Measurements from ENCODE around the gene AFF1.

- TF ChIP-seq TCF7L2 (IDR thresholded peaks at IDR 0.05; ENCODE audit: low read depth, low read length) (no peak), POLR2AphosphoS5 (IDR thresholded peaks at IDR 0.05; ENCODE audit: low read depth, low read length) (no peak)
- TF ChIP-seq, protein P1, sequence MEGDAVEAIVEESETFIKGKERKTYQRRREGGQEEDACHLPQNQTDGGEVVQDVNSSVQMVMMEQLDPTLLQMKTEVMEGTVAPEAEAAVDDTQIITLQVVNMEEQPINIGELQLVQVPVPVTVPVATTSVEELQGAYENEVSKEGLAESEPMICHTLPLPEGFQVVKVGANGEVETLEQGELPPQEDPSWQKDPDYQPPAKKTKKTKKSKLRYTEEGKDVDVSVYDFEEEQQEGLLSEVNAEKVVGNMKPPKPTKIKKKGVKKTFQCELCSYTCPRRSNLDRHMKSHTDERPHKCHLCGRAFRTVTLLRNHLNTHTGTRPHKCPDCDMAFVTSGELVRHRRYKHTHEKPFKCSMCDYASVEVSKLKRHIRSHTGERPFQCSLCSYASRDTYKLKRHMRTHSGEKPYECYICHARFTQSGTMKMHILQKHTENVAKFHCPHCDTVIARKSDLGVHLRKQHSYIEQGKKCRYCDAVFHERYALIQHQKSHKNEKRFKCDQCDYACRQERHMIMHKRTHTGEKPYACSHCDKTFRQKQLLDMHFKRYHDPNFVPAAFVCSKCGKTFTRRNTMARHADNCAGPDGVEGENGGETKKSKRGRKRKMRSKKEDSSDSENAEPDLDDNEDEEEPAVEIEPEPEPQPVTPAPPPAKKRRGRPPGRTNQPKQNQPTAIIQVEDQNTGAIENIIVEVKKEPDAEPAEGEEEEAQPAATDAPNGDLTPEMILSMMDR (IDR thresholded peaks at IDR 0.05) = no peak
Observed at GRCh38 chr4:87105101-87105845, 170.5 kb downstream of the AFF1 start.

Measured in Panc1 (cell line).